ENCODE measurements around the gene BACH2. TPM values are rescaled to one million over a fixed set of nuclear protein-coding genes. Genes with fewer than 3 reads are reported as not detected.

The BACH2 gene
- total RNA-seq, 1 experiment from 2014 or later = 3.3 TPM

DNA sequence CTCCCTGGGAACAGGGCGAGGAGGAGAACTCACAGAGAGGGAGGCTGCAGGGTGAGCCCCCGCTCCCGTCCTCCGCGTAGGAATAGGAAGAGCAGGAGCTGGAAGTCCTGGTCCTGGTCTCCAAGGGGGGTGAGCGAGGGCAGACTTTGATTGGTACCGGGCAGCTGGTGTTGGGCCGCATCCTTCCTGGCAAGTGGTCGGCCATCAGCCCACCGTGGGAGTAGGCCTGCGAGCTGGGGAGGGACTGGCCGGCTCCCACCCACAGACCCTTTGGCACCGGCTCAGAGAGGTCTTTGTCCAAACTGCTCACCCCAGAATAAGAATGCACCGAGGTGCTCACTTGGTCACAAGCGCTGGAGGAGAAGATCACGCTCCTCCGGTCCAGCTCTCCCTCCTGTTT is 346.2 kb downstream of the BACH2 start:
- ChIA-PET POLR2A (no interaction called here), RAD21 (ENCODE audit: low non-redundant PET in 1 of 2, low total read pairs in 2 of 2, uncharacterized antibody in 2 of 2, unreplicated experiment in 2 of 2) (no interaction called here), CTCF (no interaction called here)
- Histone ChIP-seq H3K4me1 (ENCODE audit: control insufficient read depth in 1 of 2, insufficient read depth in 2 of 2, low read length in 2 of 2) (no peaks in the 10 kb centered on the region), H2AFZ (ENCODE audit: low read depth, low read length, poor library complexity, severe bottlenecking) (no peak overlapping the region), H3K9me3 (ENCODE audit: control insufficient read depth in 1 of 2, insufficient read depth in 1 of 2, low read depth in 1 of 2, low read length in 2 of 2) (no peaks in the 10 kb centered on the region), H3K27ac (ENCODE audit: low read depth, low read length) (no peak overlapping the region), H3K9ac (ENCODE audit: low read length) (no peak overlapping the region), H4K20me1 (ENCODE audit: insufficient read depth) (no peaks in the 10 kb centered on the region), H3K36me3 (ENCODE audit: control insufficient read depth in 1 of 2, insufficient read depth in 2 of 2, low read length in 2 of 2) (no peaks in the 10 kb centered on the region), H3K4me2 (ENCODE audit: low read length) (no peak overlapping the region), H3K27me3 (ENCODE audit: insufficient read depth, low read length) (no peaks in the 10 kb centered on the region), H3K9me2 (ENCODE audit: insufficient read depth) (no peaks in the 10 kb centered on the region), H3K79me2 (ENCODE audit: insufficient read depth, low read length) (no peaks in the 10 kb centered on the region), H3K4me3 (replicated peaks in 1 of 2; ENCODE audit: low read depth in 1 of 2, low read length in 2 of 2) (no peak overlapping the region)
- no peak for DNase-seq (ENCODE audit: low read depth, low spot score)
- intact Hi-C loops (cut with micrococcal nuclease) = no loop called here
- no TSS peak for BruUV-seq (replicated peaks)
- ATAC-seq = no peak
- TF ChIP-seq, protein P1, sequence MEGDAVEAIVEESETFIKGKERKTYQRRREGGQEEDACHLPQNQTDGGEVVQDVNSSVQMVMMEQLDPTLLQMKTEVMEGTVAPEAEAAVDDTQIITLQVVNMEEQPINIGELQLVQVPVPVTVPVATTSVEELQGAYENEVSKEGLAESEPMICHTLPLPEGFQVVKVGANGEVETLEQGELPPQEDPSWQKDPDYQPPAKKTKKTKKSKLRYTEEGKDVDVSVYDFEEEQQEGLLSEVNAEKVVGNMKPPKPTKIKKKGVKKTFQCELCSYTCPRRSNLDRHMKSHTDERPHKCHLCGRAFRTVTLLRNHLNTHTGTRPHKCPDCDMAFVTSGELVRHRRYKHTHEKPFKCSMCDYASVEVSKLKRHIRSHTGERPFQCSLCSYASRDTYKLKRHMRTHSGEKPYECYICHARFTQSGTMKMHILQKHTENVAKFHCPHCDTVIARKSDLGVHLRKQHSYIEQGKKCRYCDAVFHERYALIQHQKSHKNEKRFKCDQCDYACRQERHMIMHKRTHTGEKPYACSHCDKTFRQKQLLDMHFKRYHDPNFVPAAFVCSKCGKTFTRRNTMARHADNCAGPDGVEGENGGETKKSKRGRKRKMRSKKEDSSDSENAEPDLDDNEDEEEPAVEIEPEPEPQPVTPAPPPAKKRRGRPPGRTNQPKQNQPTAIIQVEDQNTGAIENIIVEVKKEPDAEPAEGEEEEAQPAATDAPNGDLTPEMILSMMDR (IDR thresholded peaks at IDR 0.05 in 2 of 3, conservative IDR thresholded peaks at IDR 0.05 in 1 of 3; ENCODE audit: borderline replicate concordance in 1 of 3, insufficient read depth in 1 of 3, low read depth in 2 of 3, low read length in 2 of 3) = no peak
- no peak for TF ChIP-seq JUND (IDR thresholded peaks at IDR 0.05)
- no peak for TF ChIP-seq ZFX (IDR thresholded peaks at IDR 0.05)
- no peak for TF ChIP-seq EZH2phosphoT487 (IDR thresholded peaks at IDR 0.05; ENCODE audit: borderline replicate concordance)
- TF ChIP-seq CEBPB (IDR thresholded peaks at IDR 0.05; ENCODE audit: low read depth) = no peak
- TF ChIP-seq RAD21 (IDR thresholded peaks at IDR 0.05; ENCODE audit: low read depth) = no peak
- TF ChIP-seq CBX3 (IDR thresholded peaks at IDR 0.05; ENCODE audit: low read depth) = no peak
- TF ChIP-seq, protein P2, sequence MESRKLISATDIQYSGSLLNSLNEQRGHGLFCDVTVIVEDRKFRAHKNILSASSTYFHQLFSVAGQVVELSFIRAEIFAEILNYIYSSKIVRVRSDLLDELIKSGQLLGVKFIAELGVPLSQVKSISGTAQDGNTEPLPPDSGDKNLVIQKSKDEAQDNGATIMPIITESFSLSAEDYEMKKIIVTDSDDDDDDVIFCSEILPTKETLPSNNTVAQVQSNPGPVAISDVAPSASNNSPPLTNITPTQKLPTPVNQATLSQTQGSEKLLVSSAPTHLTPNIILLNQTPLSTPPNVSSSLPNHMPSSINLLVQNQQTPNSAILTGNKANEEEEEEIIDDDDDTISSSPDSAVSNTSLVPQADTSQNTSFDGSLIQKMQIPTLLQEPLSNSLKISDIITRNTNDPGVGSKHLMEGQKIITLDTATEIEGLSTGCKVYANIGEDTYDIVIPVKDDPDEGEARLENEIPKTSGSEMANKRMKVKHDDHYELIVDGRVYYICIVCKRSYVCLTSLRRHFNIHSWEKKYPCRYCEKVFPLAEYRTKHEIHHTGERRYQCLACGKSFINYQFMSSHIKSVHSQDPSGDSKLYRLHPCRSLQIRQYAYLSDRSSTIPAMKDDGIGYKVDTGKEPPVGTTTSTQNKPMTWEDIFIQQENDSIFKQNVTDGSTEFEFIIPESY (IDR thresholded peaks at IDR 0.05; ENCODE audit: extremely low read depth, insufficient replicate concordance, low read length) = no peak

Measured in HCT116 (cell line).